ENCODE data around the gene DNASE1L1.

Gene DNASE1L1

DNA sequence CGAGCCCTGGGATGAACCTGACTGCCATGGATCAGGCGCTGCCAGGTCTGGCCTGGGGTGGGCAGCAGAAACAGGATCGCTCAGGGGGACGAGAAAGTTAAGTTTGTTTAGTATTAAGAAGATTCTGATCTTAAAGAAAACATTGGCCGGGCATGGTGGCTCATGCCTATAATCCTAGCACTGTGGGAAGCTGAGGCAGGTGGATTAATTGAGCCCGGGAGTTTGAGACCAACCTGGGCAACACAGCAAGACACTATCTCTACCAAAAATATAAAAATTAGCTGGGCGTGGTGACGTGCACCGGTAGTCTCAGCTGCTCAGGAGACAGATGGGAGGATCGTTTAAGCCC, 33.9 kb downstream of the DNASE1L1 start:
- no peak for DNase-seq (ENCODE audit: insufficient read length)
- TF ChIP-seq TAF1 (IDR thresholded peaks at IDR 0.05; ENCODE audit: borderline replicate concordance, low read depth, low read length) (no peak), POLR2A (IDR thresholded peaks at IDR 0.05; ENCODE audit: low read depth, low read length) (no peak), POLR2AphosphoS5 (IDR thresholded peaks at IDR 0.05; ENCODE audit: low read depth, low read length) (no peak)
- no peak for FAIRE-seq

GRCh38 chrX:154374313-154375155, 34.5 kb downstream of the DNASE1L1 start, which contains the start of gene FLNA:
Gene FLNA, minus strand, starts transcription at chrX:154374634. Its CDS starts 3,389 bp downstream, at chrX:154371245.
- DNase-seq (ENCODE audit: insufficient read length): no peak
- FAIRE-seq: peak; percentile 40
- TF ChIP-seq POLR2AphosphoS5 (IDR thresholded peaks at IDR 0.05; ENCODE audit: low read depth, low read length): no peak
- no peak for TF ChIP-seq TAF1 (IDR thresholded peaks at IDR 0.05; ENCODE audit: borderline replicate concordance, low read depth, low read length)
- no peak for TF ChIP-seq POLR2A (IDR thresholded peaks at IDR 0.05; ENCODE audit: low read depth, low read length)

GRCh38 chrX:154373340-154374306, 35.4 kb downstream of the DNASE1L1 start:
- no peak for DNase-seq (ENCODE audit: insufficient read length)
- FAIRE-seq: peak; percentile 58
- TF ChIP-seq POLR2A (IDR thresholded peaks at IDR 0.05; ENCODE audit: low read depth, low read length) (no peak), TAF1 (IDR thresholded peaks at IDR 0.05; ENCODE audit: borderline replicate concordance, low read depth, low read length) (no peak), POLR2AphosphoS5 (IDR thresholded peaks at IDR 0.05; ENCODE audit: low read depth, low read length) (no peak)

GRCh38 chrX:154372612-154373022, 36.4 kb downstream of the DNASE1L1 start:
- no peak for DNase-seq (ENCODE audit: insufficient read length)
- TF ChIP-seq POLR2AphosphoS5 (IDR thresholded peaks at IDR 0.05; ENCODE audit: low read depth, low read length) (no peak), TAF1 (IDR thresholded peaks at IDR 0.05; ENCODE audit: borderline replicate concordance, low read depth, low read length) (no peak), POLR2A (IDR thresholded peaks at IDR 0.05; ENCODE audit: low read depth, low read length) (no peak)
- peak; percentile 69 for FAIRE-seq

DNA sequence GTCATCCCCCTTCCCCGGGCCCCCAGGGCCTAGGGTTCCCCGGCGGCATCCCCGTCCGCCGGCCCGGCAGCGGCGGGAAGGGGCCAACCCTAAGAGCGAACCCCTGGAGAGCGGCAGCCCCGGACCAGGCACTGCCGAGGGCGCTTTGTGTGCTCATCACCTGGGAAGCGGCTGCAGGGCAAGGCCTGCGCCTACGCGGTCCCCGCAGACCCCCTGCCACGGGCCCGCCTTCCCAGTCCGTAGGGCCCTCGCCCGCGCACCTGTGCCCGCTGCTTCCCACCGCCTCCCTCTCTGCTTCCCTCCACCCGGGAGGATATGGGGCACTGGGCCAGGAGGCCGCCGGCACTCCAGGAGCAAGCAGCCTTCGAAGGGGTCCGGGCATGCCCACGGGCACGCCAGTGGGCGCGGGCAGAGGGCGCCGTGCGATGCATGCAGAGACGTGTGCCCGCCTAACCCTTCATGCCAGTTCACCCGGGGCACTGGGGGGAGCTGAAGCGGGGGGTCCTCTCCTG, 37.2 kb downstream of the DNASE1L1 start:
- FAIRE-seq: no peak
- no peak for DNase-seq (ENCODE audit: insufficient read length)
- TF ChIP-seq TAF1 (IDR thresholded peaks at IDR 0.05; ENCODE audit: borderline replicate concordance, low read depth, low read length) (no peak), POLR2A (IDR thresholded peaks at IDR 0.05; ENCODE audit: low read depth, low read length) (no peak; the same call in 1 of the 2 replicates), POLR2AphosphoS5 (IDR thresholded peaks at IDR 0.05; ENCODE audit: low read depth, low read length) (no peak)

DNA sequence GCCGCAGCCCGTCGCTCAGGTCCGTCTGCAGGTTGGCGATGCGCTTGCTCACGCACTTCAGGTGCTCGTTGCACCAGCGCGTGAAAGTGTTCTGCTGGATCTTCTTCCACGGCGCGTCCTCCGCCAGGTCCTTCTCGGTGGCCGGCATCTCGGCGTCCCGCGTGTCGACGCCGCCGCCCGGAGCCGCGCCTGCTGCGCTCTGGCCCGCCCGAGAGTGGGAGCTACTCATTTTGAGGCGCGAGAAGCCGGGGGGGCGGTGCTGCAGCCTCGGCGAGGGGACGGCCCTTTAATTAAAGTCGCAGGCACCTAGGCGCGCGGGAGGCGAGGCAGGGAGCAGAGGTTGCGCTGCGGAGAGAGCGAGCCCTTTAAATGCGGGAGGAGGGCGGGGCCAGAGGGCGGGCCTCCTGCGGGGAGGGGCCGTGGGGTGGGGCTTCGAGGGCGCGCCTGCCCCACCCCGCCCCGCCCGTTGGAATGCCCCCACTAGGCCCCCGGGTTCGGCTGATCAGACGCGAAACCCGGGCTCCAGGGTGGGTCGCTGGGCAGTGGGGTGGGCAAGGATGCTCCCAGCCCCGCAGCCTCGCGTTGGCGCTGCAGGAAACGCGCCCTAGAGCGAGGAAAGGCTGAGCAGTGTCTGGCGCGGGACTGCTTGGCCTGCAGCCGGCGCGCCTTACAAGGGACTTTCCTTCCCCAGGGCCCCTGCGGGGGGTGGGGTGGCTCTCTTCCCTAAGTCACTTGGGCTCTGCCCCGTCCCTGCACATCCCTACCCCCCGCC, 37.9 kb downstream of the DNASE1L1 start:
- DNase-seq (ENCODE audit: insufficient read length) (peak; percentile 65), FAIRE-seq (peak; percentile 91)
- TF ChIP-seq TAF1 (IDR thresholded peaks at IDR 0.05; ENCODE audit: borderline replicate concordance, low read depth, low read length): peak; percentile 74; the same call in 1 of the 2 replicates
- TF ChIP-seq POLR2AphosphoS5 (IDR thresholded peaks at IDR 0.05; ENCODE audit: low read depth, low read length): peak; percentile 93
- peak; percentile 99 for TF ChIP-seq POLR2A (IDR thresholded peaks at IDR 0.05; ENCODE audit: low read depth, low read length)

- DNase-seq (ENCODE audit: insufficient read length) (no peak), FAIRE-seq (no peak)
- TF ChIP-seq POLR2AphosphoS5 (IDR thresholded peaks at IDR 0.05; ENCODE audit: low read depth, low read length) (no peak), POLR2A (IDR thresholded peaks at IDR 0.05; ENCODE audit: low read depth, low read length) (no peak), TAF1 (IDR thresholded peaks at IDR 0.05; ENCODE audit: borderline replicate concordance, low read depth, low read length) (no peak)
Observed at GRCh38 chrX:154370300-154371016, 38.6 kb downstream of the DNASE1L1 start.

DNA sequence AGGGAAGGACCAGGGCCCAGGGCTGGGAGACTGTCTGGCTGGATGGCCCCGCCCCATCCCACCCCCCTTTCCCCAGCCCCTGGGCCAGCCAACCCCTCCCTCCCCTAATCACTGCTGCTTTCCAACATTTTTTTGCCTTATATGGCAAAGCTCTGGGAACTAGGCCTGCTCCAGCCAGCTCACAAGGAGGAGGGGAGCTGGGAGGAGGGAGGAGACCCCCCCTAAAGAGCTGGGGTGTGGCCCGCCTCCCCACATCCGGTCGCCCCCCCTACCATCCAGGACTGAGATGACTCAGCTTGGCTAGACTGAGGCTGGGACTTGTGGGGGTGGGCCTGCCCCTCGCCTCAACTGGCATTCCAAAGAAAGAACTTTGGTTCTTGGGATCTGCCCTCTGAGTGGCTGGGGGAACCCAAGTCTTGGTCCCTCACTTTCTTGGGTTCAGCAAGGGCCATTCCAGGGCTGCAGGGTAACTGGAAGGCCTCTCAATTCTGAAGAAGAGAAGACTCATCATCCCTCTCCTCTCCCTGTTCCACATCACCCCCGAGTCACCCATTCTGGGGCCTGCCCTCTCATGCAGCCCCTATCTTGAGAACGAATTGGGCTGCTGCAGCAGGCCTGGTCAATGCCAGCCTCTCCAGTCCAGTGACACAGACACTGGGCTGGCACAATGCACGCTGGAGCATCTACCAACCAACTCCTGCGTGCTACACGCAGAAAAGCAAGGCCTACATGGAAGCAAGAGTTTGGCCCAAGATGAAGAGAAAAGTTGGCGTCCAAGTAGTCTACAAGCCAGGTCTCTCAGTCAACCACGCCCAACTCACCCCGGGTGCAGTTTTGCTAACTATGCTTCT, 39.4 kb downstream of the DNASE1L1 start:
- TF ChIP-seq POLR2AphosphoS5 (IDR thresholded peaks at IDR 0.05; ENCODE audit: low read depth, low read length) (no peak), TAF1 (IDR thresholded peaks at IDR 0.05; ENCODE audit: borderline replicate concordance, low read depth, low read length) (no peak), POLR2A (IDR thresholded peaks at IDR 0.05; ENCODE audit: low read depth, low read length) (no peak)
- no peak for DNase-seq (ENCODE audit: insufficient read length)
- peak; percentile 76 for FAIRE-seq

Measured in GM12892 (cell line).